Hindlimb muscle (tissue), 1 donor: ENCODE measurements around the gene PKIG. TPM values are rescaled to one million over a fixed set of nuclear protein-coding genes. Genes with fewer than 3 reads are reported as not detected.
"Not testable (repeated sequence)": the region's sequence is repeated elsewhere in the genome, so short reads cannot be mapped to it uniquely, and the experiment has no call there.

ENCODE experiments used
- DNase-seq: peaks from one replicate; pipeline ENCODE4 v3.0.0-alpha.2; 2013
- polyA plus RNA-seq: library from polyadenylated mRNA; unstranded; fragments of 120-200 nt; gene quantifications from one replicate; pipeline ENCODE4 v1.2.1, GENCODE V29; 2013; ENCODE audit not compliant: insufficient read length

The PKIG gene
- polyA plus RNA-seq, 1 donor, result 57.2 TPM

DNA sequence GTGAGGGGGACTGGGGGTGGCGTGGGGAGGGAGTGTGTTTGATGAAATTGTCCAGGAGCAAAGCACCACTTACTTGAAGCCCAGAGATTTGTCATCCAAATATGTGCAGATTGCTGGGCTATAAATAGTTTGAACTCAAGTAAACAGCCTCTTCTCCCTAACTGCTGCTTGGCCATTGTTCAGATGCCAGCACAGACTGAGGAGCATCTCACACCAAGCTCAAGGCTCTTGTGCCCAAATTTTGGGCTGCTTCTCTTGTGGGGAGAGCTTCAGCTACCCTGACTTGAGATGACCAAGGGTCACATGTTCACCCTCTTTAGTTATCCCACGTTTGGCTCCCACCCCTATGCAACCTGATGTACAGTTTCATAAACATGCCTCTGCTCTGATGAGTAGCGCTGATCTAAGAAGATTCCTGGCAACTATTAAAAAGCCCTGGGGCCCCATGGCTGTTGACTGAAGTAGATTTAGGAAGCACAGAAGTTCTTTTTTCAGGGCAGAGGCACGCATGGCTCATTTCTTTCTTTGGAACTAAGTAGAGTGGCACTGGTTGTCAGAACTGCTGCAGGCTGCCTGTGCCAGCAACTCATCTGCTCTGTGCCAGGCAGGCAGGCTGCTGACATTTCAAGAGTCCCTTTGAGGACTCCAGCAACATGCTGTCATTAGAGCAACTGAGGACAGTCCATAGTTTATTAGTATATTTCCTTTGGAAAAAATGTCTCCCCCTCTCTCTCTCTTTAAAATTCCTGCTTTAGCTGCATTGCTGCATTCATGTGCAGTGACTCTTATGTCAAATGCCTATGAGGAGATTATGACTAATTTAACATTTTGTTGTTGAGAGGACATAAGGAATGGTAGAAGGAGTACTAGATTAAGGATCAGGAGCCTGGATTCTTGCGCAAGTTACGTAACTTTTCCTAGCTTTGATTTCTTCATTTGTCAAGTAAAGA lies 9.6 kb upstream of the PKIG start:
- DNase-seq, result no peak

DNA sequence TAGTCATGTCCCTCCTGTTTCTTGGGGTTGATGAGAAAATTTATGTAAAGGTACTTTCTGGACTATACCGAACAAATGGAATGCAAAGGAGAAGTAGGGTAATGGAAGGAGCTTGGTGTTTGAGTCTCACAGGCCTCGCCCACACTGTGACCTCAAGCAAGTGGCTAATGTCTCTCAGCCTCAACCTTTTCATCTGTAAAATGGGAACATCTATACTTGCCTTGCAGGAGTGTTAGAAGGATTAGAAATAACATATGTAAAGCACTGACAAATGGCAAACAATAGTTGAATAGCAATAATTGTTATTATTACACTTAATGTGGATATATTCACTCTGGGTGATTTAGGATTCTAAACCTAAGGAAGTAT lies 8.9 kb upstream of the PKIG start:
- DNase-seq, result no peak

DNA sequence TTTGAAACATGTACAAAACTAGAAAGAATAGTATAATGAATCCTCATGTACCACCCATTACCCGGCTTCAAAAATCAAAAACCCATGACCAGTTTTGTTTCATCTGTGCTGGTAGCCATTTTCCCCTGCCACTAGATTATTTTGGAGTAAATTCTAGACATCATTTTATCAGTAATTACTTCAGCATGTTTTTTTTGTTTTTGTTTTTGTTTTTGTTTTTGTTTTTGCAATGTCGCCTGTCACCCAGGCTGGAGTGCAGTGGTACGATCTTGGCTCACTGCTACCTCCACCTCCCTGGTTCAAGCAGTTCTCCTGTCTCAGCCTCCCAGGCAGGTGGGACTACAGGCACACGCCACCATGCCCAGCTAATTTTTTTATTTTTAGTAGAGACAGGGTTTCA lies 8.0 kb upstream of the PKIG start:
- DNase-seq, result no peak

DNA sequence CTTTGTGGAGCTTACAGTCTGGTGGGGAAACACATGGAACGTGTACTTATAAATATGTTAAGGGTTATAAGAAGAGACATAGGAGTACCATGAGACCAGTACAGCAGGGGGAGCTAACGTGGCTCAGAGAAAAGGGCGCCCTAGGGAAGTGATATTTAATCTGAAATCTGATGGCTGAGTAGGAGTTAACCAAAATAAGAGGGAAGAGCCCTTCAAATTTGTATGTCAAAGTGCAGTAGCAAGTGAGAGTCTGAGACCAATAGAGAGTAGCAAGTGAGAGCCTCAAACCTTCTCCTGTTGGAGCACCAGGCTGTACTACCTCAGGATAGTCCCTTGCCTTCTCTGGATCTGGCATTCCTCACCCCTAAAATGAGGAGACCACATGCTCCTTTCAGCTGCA lies 6.1 kb upstream of the PKIG start:
- DNase-seq, result no peak

DNA sequence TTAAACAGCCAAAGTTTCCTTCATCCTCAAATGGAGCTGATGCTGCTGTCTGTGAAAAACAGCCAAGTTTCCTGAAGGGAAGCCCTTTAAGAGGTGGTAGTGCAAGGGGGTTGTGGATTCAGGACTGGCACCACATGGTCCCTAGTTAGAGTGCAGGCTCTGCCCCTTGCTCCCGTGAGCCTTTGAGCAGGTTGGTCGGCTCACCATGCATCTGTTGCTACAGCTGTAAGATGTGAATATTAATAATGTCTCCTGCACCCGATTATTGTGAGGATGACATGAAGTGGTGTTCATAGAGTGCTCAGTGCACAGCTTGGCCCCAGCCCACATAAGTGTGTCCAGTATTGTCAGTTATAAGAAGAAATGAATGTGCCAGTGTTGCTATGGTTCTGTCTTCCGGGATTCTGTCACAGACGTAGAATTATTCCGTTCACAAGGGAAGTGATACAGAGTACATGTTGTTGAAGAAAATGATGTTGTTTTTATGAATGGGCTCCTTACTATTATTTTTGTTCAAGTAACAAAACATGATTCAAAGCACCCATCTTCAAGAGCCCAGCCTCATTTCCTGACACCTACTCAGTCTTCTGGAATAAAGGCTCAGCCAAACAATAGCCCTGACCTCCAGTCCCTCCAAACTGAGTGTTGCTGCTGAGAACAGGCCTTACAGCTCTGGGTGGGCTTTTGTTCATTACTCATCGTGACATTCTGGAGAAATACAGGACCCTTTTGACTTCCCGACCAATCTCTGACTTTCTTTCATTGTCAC lies 2.9 kb upstream of the PKIG start:
- DNase-seq, result no peak

DNA sequence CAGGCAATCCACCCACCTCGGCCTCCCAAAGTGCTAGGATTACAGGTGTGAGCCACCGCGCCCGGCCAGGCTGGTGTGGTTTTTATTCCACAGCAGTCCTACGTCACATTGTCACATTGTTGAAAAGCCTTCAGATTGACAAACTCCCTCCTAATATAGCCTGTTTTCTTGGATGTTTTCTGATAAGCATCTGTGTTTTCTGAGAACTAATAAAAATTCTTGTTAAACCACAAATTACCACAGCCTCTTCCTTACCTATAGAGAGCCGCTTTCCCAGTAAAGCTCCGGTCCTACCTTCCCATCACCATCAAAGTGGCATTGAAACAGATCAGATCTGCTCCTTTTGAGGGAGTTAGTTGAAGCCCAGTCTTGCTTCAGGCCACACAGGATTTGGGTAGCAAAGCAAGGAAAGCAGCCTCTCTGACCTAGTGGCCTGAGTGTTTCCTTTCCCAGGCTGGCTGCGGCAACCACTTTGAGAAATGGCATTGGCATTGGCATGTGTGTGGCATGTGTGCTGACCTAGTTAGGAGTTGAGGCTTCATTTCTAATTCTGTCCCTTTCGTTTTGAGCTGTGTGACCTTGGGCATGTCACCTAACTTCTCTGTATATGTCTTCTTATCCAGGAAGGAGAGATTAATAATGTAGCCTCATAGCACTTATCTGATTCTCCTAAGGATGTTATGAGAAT lies 1.7 kb upstream of the PKIG start:
- DNase-seq, result no peak

DNA sequence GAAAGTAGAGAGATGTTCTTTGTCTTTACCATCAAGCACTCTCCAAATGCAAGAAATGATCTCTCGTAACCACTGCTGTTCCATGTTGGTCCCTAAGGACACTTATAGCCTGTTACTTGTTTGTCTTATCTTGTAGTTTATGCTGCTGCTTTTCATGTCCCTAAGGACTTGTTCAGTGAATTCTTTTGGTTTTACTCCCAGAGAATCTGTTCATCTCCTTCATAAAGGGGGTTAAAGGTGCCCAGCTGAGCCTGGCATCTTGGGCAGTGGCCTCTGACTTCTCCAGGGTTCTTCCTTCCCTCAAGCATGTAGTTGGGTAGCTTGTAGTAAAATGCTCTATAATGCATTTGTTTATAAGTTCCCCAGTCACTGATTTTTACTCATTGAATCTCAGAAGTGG lies 864 bp upstream of the PKIG start:
- no peak for DNase-seq

DNA sequence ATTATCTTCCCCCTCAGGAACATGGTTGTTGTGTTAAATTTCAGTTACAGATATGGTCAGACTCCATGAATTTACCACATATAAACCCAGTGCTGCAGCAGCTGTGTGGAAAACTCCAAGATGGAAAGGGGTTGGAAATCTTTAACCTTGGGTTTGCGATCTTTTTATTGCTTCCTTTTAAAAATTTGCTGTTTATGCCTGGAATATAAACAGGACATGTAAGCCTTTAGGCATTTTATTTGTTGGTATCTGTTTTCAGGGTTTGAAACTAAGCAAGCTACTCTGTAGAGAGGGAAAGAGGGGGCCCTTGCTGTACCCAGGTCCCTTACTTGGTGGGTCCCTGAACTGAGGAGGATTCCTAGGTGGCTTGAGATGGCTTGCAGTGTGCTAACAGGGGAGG lies 778 bp downstream of the PKIG start:
- DNase-seq, result no peak

DNA sequence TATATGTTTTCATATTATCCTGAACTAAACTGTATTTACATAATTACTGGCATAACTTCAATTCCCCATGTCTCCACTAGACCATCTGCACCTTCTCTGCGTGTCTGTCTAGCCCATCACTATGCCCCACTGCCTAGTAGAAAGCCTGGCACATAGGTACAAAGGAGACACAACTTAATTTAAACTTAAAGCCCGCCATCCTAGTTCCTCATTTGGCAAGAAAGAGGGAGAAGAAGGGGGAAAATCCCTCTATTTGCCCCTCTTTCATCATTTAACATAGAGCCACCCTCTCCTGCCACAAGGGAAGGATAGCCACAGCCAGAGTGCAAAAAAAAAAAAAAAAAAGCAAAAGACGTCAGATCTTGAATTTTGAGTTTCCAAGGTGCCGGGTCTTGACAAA lies 1.8 kb downstream of the PKIG start:
- no peak for DNase-seq

DNA sequence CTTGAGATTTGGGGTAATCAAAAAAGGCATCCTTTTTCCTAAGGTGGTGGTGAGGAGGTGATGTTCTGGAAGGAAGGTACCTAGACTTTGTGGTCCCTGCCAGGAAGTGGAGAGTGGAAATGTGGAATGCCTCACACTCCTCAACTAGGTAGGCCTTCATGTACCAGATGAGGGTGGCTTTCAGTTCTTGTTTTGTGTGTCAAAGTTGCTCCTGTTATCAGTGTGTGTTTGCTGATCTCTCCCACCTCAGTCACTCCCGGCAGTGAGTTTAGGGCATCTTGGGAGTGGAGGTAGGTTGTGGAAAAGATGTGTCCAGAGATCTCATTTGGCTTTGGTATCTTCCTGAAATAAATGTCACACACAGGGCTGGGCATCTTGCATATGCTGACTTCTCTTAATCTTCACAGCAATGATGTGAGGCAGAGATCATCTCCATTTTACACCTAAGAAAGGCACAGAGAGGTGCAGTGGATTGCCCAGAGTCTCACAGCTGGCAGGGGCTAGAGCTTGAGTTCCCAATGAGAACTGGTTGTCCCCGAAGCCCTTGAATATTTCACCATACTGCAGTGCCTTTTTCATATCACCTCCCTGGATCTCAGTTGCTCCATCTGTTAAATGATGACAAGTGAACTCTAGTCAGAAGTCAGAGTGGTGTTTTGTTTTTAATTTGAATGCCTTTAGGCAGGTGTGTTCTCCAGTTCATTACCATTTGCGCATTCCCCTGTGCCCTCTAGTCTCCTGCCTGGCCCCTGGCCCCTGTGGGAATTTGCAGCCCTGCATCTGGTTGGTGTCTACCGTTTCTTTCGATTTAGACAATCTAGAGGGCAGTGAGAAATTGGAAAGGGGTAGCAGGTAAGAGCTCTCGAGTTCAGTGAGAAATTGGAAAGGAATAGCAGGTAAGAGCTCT lies 2.9 kb downstream of the PKIG start:
- DNase-seq, result no peak

DNA sequence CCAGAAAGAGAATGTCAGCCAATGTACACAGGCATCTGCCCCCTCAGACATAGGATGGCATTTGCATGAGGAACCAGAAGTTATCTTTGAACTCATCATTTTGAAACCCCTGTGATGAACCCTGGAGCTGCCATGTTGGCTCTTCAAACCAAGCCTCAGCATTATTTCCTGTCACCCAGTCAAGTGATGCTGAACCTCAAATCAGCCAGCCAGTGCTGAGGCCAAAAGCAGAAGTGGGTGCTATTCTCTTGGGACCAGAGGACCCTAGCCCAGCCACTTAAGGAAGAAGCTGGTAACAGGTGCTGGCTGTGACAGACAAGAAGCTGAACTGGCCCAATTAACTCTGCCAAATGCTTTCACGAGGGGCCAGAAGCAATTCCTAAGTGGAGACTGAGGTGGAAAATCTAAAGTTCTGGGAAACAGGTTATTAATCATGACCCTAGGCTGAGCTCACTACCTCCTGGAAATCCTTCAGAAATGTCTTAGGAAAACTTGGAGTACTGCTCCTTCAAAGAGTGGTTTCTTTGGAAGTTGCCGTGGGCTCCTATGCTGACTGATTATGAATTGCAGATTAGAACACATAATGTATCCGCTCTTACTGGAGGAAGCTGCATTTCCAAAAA lies 4.0 kb downstream of the PKIG start:
- DNase-seq, result no peak

DNA sequence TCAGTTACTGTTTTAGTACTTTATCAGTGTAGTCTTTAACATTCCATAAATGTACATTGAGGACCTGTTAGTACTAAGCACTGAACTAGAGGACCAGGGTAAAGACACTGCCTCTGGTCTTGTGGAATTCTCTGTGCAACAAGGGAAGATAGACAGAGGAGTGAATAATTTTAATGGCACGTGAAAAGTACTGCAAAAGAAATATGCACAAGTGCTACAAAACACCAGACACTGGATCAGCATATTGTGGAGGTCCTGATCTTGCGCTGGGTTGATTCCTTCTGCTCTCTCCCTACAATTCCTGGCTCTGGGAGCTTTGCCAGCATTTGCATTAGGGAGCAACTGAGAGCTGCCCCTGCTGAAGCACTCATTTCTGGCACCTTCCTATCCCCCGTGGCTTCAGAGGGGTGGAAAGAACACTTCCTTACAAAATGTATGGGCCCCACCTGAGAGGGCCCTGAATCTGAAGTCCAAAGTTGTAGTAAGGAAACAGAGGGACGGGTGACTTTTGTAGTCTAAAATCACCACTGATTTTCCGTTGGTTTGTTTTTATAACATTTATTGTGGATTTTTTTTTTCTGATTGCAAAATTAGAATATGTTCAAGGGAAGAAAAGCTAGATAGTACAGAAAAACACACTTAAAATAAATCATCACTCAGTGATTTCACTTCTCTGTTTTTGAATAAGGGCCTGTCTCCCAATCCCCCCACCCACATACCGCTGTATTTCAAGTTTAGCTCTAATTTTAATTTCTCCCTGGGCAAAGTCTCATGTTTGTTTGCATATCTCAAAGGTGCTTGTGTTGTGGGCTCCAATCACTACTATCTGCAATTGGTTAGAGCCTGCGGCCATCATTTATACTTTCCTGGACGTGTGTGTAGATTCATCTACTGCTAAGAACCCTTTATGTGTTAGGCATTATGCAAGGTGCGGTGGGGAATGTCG lies 4.9 kb downstream of the PKIG start:
- DNase-seq, result no peak

DNA sequence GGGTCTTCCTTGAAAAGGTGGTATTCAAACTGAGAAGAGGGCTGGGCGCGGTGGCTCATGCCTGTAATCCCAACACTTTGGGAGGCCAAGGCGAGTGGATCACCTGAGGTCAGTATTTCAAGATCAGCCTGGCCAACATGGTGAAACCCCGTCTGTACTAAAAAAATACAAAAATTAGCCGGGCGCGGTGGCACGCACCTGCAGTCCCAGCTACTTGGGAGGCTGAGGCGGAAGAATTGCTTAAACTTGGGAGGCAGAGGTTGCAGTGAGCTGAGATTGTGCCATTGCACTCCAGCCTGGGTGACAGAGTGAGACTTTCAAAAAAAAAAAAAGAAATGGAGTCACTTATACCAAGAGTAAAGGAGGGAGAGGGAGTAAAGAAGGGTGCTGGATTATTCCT lies 5.9 kb downstream of the PKIG start:
- not testable (repeated sequence) for DNase-seq

DNA sequence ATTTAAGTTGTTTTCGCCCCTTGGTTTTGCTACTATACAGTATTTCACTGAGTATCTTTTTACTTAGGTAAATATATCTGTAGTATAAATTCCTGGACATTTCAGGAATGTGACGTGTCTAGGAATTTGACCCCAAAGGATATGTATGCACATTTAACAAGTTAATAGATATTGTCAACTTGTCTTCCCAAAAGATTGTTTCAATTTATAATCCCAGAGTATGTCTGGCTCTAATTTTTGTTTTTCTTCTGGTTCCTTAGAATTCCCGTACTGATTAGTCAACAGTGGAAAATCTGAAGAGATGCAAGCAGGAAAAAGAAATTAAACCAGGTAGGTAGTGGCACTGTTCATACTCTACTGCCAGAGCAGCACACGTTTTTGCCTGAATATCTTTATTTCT lies 7.2 kb downstream of the PKIG start:
- no peak for DNase-seq

DNA sequence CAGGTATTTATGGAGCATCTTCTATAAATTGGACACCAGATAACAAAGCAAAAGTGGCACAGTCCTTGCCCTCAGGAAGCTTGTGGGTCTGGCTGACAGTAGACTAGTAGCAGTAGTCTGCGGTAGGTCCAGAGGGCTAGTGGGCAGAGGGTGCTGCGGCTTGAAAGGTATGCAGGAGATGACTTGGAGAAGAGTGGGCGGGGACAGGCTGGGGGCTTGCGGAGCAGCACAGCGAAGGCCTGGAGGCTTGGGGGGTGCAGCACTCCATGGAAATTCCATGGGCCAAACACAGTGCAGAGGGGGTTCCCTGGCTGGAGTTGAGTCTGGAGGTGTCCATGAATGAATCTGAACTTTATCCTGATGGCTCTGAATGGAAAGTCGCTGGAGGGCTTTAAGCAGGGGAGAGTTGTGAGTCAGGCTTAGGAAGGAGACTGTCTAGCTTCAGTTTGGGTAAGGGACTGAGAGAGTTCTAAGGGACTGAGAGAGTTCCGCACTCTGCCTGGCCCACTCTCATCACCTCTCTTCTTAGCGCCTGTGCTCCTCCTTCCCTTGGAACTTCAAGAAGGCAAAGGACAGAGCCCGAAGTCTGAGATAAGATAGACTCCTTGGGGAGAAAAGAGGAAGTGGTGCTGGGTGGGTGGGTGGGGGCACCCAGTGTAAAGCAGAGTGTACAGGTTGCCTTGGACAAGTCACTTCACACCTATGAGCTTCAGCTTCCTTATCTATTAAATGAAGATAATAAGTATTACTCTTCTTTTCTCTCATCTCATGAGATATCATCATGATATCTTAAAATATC lies 8.8 kb downstream of the PKIG start:
- DNase-seq, result no peak

DNA sequence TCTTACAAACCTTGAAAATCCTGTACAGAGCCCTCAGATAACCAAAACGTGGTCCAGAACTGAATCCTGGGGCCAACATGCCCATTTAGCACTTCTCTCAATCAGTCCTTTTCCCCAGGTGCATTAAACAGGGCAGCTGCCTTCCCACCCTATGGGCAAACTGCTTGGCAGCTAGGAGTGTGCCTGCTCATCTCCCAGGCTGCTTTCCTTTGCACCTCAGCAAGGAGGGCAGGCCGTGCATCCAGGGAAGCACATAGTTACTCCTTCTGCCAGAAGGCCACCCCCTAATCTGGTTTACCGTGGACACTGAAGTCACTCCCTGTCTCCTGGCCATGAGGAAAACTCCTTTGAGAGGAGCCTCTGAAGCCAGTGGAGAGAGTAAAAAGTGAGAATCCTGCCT lies 10.0 kb downstream of the PKIG start:
- DNase-seq, result no peak

DNA sequence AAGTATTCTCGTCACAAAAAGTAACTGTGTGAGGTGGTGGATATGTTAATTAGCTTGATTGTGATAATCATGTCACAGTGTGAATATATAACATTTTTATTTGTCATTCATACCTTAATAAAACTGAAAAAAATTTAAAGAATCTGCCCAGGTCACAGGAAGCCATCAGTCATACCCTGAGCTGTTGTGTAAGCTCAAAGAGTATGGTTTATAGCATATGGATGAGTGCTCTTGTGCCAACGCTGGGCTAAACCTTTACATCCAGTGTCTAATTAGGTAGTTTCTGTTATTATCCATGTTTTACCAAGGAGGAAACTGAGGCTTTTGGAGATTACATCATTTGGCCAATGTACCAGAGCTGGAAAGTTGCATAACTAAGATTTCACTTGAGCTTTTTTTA lies 11.4 kb downstream of the PKIG start:
- no peak for DNase-seq

DNA sequence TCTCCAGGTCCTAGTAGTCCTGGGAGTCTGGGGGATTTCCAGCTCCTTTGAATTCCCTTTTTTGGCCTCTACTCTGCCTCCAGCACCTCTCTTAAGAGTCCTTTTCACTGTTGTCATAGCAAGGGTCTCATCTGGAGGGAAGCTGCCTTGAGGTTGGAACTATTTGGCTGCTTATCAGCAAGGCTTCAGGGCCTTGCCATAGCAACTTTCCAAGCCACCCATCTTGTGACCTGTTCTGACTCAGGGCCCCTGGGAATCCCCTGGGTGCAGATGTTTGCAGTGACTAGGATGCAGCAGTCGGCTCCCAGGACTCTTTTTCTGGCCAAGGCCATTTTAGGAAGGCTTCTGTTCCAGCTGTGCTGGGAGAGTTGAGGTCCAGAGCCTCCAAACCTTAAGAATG lies 12.4 kb downstream of the PKIG start:
- DNase-seq, result no peak

DNA sequence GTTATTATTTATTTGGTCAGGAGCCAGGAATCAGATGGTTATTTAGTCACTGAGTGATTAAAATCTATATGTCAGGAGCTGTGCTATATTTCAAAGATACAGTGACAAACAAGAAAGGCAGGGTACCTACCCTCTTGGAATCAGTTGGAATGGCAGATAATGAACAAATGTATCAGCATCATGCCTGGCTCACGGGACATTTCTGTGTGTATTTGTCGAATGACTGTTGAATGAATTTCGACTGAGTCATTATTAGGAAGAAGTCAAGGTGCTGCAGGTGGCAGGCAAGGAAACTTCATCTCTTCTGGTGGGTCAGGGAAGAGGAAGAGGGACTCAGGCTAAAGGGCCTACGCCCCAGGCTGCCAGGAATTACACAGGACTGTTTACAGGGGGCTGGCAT lies 13.6 kb downstream of the PKIG start:
- no peak for DNase-seq

DNA sequence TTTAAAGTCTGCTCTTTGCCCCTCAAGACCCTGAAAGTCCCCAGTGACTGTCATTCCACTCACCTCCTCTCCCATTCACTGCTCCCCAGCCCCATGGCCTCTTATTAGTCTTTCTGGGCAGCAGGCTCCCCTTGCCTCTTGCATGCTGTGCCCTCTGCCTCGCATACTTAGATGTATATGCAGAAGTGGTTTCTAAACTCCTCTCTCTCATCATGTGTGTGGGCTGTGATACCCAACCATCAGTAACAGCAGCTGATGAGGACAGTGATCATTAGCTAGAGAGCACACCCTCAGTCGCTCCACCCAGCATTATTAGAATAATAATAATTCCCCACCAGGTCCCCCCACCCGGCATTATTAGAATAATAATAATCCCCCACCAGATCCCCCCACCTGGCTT lies 14.5 kb downstream of the PKIG start:
- no peak for DNase-seq
